ENCODE results near the gene CD19. TPM values are rescaled to one million over a fixed set of nuclear protein-coding genes. Genes with fewer than 3 reads are reported as not detected.
"Not testable (repeated sequence)": the region's sequence is repeated elsewhere in the genome, so short reads cannot be mapped to it uniquely, and the experiment has no call there.

Gene CD19
- 0.12 TPM for polyA plus RNA-seq (2013, experiment 1 of 2; ENCODE audit: insufficient read length)
- not detected for polyA plus RNA-seq (2013, experiment 2 of 2; ENCODE audit: insufficient read length)

GRCh38 chr16:28931801-28932225 lies at the start of gene CD19:
CD19 (plus strand) TSS chr16:28931971; CDS start chr16:28932001, 30 bp downstream.
- DNase-seq, result no peak

- no peak for DNase-seq
Measured at GRCh38 chr16:28882551-28883160, 49.1 kb upstream of the CD19 start.

- DNase-seq, result no peak
Measured at GRCh38 chr16:28883221-28883996, 48.4 kb upstream of the CD19 start.

GRCh38 chr16:28884045-28884444 lies 47.7 kb upstream of the CD19 start:
- no peak for DNase-seq

GRCh38 chr16:28886945-28887344 lies 44.8 kb upstream of the CD19 start:
- no peak for DNase-seq

GRCh38 chr16:28890355-28890754 lies 41.4 kb upstream of the CD19 start:
- not testable (repeated sequence) for DNase-seq

- no peak for DNase-seq
Measured at GRCh38 chr16:28891964-28892890, 39.5 kb upstream of the CD19 start.

- DNase-seq, result no peak
Measured at GRCh38 chr16:28893291-28893690, 38.5 kb upstream of the CD19 start.

GRCh38 chr16:28895609-28896008 lies 36.2 kb upstream of the CD19 start:
- no peak for DNase-seq

GRCh38 chr16:28897826-28898225 lies 33.9 kb upstream of the CD19 start:
- no peak for DNase-seq

- no peak for DNase-seq
Measured at GRCh38 chr16:28898266-28898665, 33.5 kb upstream of the CD19 start.

- DNase-seq, result no peak
Measured at GRCh38 chr16:28898942-28899341, 32.8 kb upstream of the CD19 start.

- DNase-seq, result no peak
Measured at GRCh38 chr16:28899882-28900590, 31.7 kb upstream of the CD19 start.

- no peak for DNase-seq
Measured at GRCh38 chr16:28900601-28901000, 31.2 kb upstream of the CD19 start.

GRCh38 chr16:28901862-28902261 lies 29.9 kb upstream of the CD19 start:
- DNase-seq, result no peak

GRCh38 chr16:28902909-28903308 lies 28.9 kb upstream of the CD19 start:
- DNase-seq, result no peak

- no peak for DNase-seq
Measured at GRCh38 chr16:28903344-28904042, 28.3 kb upstream of the CD19 start.

GRCh38 chr16:28904363-28904762 lies 27.4 kb upstream of the CD19 start:
- DNase-seq, result no peak

- DNase-seq, result no peak
Measured at GRCh38 chr16:28904828-28905227, 26.9 kb upstream of the CD19 start.

- no peak for DNase-seq
Measured at GRCh38 chr16:28905229-28905754, 26.5 kb upstream of the CD19 start.

- DNase-seq, result no peak
Measured at GRCh38 chr16:28905800-28906372, 25.9 kb upstream of the CD19 start.

Data from fibroblast of skin of back (primary cell).